C4-2B (cell line): ENCODE measurements around the gene MRGPRE.

Source experiments
- ZFX ChIP-seq: fragments of 450-650 bp; IDR thresholded peaks from 2 replicates; pipeline ENCODE4 v1.6.1; 2017
- TF ChIP-seq, protein P1 (sequence below): fragments of 450-650 bp; conservative IDR thresholded peaks from 2 replicates; pipeline ENCODE4 v1.5.1; 2017; ENCODE audit warnings: mild to moderate bottlenecking

DNA sequence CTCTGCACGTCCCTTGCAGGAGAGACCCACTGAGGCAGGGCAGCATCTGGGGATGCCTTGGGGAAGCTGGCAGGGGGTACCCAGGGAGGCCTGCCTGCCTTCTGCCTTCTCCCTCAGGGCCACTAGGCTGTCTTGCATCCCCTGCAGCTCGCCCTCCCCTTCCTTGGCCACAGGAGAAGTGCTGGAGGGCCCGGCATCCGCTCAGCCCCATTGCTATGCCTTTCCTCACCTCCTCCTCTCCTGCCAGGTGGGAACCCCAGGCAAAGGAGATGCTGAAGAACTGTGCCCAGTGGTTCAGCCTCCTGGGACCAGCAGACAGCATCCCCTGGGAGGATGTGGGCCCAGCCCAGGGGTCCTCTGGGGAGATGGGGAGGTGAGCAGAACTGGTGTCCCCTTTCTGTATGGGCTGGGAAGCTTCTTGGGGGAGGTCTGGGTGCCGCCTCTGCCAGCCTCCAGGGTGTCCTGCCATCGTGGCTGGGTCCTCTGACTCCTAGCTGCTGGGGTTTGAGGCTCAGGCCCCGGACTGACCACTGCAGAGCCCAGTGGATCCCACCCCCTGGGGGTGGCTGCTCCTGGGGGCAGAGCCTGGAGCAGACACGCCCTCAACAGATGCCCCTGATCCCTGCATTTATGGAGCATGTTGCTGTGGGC lies 34.2 kb downstream of the MRGPRE start:
- TF ChIP-seq, protein P1, sequence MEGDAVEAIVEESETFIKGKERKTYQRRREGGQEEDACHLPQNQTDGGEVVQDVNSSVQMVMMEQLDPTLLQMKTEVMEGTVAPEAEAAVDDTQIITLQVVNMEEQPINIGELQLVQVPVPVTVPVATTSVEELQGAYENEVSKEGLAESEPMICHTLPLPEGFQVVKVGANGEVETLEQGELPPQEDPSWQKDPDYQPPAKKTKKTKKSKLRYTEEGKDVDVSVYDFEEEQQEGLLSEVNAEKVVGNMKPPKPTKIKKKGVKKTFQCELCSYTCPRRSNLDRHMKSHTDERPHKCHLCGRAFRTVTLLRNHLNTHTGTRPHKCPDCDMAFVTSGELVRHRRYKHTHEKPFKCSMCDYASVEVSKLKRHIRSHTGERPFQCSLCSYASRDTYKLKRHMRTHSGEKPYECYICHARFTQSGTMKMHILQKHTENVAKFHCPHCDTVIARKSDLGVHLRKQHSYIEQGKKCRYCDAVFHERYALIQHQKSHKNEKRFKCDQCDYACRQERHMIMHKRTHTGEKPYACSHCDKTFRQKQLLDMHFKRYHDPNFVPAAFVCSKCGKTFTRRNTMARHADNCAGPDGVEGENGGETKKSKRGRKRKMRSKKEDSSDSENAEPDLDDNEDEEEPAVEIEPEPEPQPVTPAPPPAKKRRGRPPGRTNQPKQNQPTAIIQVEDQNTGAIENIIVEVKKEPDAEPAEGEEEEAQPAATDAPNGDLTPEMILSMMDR, result no peak
- no peak for TF ChIP-seq ZFX
